Epithelial cell of esophagus (primary cell): ENCODE measurements around the gene TNNT1.

Experiments
- DNase-seq: peaks from one replicate; pipeline ENCODE4 v3.0.0; 2010; ENCODE audit warnings: low read depth
- H3K4me3 ChIP-seq: 2 replicates; pipeline ENCODE4 v1.5.1; 2011; ENCODE audit warnings: mild to moderate bottlenecking, low read length, control low read depth
- CTCF ChIP-seq: IDR thresholded peaks from 2 replicates; pipeline ENCODE4 v1.5.1; 2011; ENCODE audit warnings: low read depth, mild to moderate bottlenecking, low read length, control low read depth, inconsistent platforms; ENCODE audit not compliant: insufficient read depth; ENCODE audit errors: missing control alignments

TNNT1 gene

GRCh38 chr19:55098716-55099556 lies 50.1 kb downstream of the TNNT1 start:
- TF ChIP-seq CTCF = no peak
- no peak overlapping the region for H3K4me3 ChIP-seq
- no peak for DNase-seq

- no peak overlapping the region for H3K4me3 ChIP-seq
- DNase-seq = no peak
- no peak for TF ChIP-seq CTCF
Measured at GRCh38 chr19:55097864-55098715, 50.9 kb downstream of the TNNT1 start.

GRCh38 chr19:55096061-55096701 lies 52.8 kb downstream of the TNNT1 start:
- TF ChIP-seq CTCF = no peak
- no peak overlapping the region for H3K4me3 ChIP-seq
- no peak for DNase-seq

GRCh38 chr19:55095260-55096060 lies 53.5 kb downstream of the TNNT1 start:
- no peak overlapping the region for H3K4me3 ChIP-seq
- no peak for DNase-seq
- no peak for TF ChIP-seq CTCF

- no peak for TF ChIP-seq CTCF
- DNase-seq = no peak
- H3K4me3 ChIP-seq = no peak overlapping the region
Measured at GRCh38 chr19:55094456-55095259, 54.3 kb downstream of the TNNT1 start.
